ENCODE results near the gene TM2D3.

TM2D3 gene

DNA sequence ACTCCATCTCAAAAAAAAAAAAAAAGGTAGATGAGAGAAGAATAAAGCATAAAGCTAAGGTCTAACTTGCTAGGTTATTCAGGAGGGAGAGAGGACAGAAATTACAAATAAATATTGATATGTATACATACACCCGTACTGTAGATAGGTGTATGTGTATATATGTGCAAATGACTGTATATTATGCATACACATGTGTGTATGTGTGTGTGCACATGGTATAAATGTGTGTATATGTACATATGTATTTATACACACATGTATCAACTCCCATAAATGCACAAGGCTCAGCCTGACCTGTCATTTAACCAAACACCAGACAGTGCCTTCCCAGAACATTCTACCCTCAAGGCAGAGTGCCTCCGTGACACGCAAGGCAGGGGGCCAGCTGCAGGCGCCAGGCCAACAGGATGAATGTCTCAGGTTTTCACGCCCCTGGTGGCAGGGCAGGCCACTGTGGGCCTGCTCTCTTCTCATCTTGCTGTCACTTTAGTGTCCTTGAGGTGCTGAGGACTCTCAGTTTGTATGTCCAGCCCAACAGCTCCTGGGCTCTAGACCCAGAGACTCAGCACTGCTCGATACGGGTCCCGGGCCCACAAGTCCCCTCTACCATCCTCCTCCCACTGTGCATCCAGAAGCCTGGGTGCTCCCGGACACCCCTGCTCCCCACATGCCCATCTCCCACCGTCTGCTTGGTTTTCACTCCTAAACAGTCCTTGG lies 40.4 kb downstream of the TM2D3 start:
- Mint-ChIP-seq H3K4me3 (no peak overlapping the region), H3K27ac (no peak overlapping the region), H3K4me1 (ENCODE audit: low read depth) (no peaks in the 10 kb centered on the region)

DNA sequence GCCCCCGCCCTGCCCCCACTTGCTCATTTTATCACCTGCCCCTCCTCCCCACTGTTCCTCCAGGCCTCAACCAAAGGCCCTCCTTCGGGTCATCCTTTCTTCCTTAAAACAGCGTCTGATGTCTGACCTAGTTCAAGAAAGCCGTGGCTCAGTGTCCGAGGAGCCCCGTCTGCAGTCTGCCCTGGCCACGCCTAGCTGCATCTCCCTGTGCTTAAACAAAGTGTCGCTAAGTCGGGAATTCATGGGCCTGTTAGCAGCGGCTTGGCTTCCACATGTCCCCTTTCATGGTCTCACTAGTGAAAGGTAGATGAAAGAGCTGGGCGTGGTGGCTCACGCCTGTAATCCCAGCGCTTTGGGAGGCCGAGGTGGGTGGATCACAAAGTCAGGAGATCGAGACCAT lies 41.2 kb downstream of the TM2D3 start:
- Mint-ChIP-seq H3K36me3 (ENCODE audit: low read depth) (no peaks in the 10 kb centered on the region), H3K4me1 (ENCODE audit: low read depth) (no peaks in the 10 kb centered on the region), H3K4me3 (no peak overlapping the region), H3K27me3 (ENCODE audit: low read depth) (no peaks in the 10 kb centered on the region), H3K27ac (no peak overlapping the region), H3K9me3 (no peaks in the 10 kb centered on the region)

More for the DNA sequence above, 40.4 kb downstream of the TM2D3 start:
- no peaks in the 10 kb centered on the region for H3K27me3 Mint-ChIP-seq (ENCODE audit: low read depth)
- no peaks in the 10 kb centered on the region for H3K36me3 Mint-ChIP-seq (ENCODE audit: low read depth)
- no peaks in the 10 kb centered on the region for H3K9me3 Mint-ChIP-seq

DNA sequence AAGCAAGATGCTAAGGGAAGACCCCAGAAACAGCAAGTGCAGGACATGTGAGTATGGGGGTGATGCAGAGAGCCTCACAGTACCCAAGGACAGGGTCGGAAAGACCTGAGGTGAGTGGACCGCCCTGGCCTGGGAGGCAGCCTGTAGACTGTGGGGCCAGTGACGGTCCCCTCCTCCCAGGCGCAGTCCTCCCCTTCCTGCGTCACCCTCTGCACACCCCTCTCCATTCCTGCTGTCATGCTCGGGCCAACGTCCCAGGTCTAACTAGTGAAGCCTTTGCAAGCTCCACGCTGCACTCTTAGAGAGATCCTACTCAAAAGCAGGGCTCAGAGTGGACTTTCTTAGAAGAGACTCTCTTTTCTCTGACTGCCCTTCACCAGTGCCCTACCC lies 41.6 kb downstream of the TM2D3 start:
- H3K27me3 Mint-ChIP-seq (ENCODE audit: low read depth): no peaks in the 10 kb centered on the region
- no peak overlapping the region for H3K4me3 Mint-ChIP-seq
- no peak overlapping the region for H3K27ac Mint-ChIP-seq
- H3K9me3 Mint-ChIP-seq: no peaks in the 10 kb centered on the region
- no peaks in the 10 kb centered on the region for H3K4me1 Mint-ChIP-seq (ENCODE audit: low read depth)
- no peaks in the 10 kb centered on the region for H3K36me3 Mint-ChIP-seq (ENCODE audit: low read depth)

DNA sequence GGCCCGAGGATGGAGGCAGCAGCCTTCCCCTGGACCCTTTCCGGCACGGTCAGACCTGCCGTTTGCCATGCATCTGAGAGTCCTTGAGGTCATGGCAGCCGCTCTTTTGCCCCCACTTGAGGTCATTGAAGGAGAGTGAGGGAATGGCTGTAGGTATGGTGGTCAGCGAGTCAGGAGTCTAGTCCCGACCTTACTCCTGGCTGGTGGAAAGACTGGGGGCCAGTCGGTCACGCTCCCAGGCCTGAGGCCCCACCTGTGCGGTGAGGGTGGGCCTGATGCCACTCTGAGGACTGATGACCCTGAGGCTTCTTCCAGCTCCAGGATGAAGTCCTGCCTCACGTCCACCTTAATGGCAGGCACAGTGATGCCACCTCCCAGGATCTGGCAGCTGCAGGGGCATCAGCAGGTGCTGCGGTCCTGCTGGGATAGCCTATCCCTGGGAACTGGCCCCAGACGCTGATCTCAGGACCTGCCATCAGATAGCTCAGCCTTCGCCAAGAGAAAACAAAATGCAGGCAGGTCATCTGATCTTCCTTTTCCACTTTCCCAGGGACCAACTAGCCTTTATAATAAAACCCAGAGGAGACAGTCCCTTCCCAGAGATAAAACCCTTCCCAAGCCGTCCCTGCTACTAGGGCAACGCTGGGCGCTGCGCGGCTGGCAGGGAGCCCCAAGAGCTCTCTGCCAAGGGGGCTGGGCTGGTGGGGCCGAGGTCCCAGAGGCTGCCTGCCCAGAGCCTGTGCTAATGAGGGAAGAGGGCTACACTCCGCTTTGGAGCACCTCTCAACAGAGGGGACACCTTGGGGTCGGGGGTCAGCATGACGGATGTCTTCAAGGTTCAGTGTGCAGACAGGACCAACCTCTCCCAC lies 42.2 kb downstream of the TM2D3 start:
- H3K36me3 Mint-ChIP-seq (ENCODE audit: low read depth): no peaks in the 10 kb centered on the region
- no peaks in the 10 kb centered on the region for H3K4me1 Mint-ChIP-seq (ENCODE audit: low read depth)
- no peak overlapping the region for H3K4me3 Mint-ChIP-seq
- no peak overlapping the region for H3K27ac Mint-ChIP-seq
- H3K27me3 Mint-ChIP-seq (ENCODE audit: low read depth): no peaks in the 10 kb centered on the region
- H3K9me3 Mint-ChIP-seq: no peaks in the 10 kb centered on the region

DNA sequence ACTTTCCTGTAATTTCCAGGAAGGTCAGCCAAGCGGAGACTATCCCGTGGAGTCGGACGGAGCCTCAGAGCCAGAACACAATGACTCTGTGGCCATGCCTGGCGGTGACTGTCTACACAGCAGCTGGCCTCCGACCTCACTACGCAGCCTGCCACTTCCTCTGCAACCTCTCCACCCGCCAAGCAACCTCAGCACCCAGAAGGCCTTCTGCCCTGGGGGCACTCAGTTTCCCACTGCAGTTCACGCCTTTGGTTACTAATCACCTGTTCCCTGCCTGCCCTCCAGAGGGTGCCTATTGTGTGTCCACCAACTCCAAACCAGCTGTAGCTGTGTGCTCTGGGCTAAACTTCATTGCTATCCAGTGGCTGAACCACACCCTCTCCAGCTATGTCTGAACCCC lies 44.0 kb downstream of the TM2D3 start:
- H3K9me3 Mint-ChIP-seq: no peaks in the 10 kb centered on the region
- no peak overlapping the region for H3K4me3 Mint-ChIP-seq
- H3K36me3 Mint-ChIP-seq (ENCODE audit: low read depth): no peaks in the 10 kb centered on the region
- no peak overlapping the region for H3K27ac Mint-ChIP-seq
- no peaks in the 10 kb centered on the region for H3K4me1 Mint-ChIP-seq (ENCODE audit: low read depth)
- peaks cover 5% of the 10 kb centered on the region for H3K27me3 Mint-ChIP-seq (ENCODE audit: low read depth)

DNA sequence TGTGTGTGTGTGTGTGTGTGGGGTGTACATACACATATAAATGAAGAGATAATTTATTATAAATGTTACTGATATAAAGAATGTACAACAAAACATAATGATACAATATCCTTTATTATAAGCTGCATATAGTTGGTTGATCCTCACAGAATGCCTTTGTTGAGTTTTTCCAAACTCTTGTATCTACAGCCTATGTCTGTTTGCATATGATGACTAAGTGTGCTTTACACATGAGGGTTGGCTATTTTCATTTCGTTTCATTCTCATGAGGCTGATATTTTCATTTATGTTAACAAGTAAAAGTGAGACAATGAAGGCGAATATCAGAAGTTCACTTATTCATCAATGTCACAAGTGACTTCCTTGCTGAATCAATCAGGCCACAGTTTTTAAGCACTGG lies 45.1 kb downstream of the TM2D3 start:
- Mint-ChIP-seq H3K4me1 (ENCODE audit: low read depth) (no peaks in the 10 kb centered on the region), H3K4me3 (no peak overlapping the region), H3K27me3 (ENCODE audit: low read depth) (peaks cover 5% of the 10 kb centered on the region), H3K27ac (no peak overlapping the region), H3K9me3 (no peaks in the 10 kb centered on the region), H3K36me3 (ENCODE audit: low read depth) (no peaks in the 10 kb centered on the region)

DNA sequence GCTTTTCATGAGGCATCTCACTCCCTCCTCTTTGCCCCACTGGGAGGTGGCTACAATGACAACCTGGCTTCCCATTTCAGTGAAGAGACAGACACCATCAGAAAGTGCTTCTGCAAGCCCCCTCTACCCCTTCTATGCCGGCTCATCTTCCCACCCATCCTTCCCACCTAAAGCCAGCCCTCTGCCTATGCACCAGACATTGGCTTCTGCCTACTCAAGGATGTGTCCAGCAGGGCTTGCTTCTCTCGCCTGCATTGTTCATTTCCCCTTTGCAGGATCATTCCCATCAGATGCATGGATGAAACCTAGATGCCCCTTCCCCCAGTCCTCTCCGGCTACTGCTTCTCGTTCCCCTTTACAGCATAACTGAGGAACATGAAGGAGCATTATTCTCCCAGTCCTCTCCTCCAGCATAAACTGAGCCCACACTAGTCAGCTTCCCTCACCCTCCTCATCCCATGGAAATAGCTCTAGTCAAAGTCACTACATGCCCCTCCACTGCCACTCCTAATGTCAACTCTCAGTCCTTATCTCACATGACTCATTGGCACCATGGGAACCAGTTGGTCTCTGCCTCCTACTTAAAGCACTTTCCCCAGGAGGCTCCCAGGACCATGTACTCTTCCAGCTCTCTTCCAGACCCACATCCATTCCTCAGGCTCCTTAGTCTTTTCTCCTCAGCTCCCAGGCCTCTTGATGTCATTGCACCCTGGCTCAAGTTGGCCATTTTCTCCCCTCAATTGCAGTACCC lies 47.9 kb downstream of the TM2D3 start:
- Mint-ChIP-seq H3K9me3 (no peaks in the 10 kb centered on the region), H3K4me3 (no peak overlapping the region), H3K36me3 (ENCODE audit: low read depth) (no peaks in the 10 kb centered on the region), H3K4me1 (ENCODE audit: low read depth) (no peaks in the 10 kb centered on the region), H3K27ac (no peak overlapping the region), H3K27me3 (ENCODE audit: low read depth) (peaks cover 12% of the 10 kb centered on the region)

DNA sequence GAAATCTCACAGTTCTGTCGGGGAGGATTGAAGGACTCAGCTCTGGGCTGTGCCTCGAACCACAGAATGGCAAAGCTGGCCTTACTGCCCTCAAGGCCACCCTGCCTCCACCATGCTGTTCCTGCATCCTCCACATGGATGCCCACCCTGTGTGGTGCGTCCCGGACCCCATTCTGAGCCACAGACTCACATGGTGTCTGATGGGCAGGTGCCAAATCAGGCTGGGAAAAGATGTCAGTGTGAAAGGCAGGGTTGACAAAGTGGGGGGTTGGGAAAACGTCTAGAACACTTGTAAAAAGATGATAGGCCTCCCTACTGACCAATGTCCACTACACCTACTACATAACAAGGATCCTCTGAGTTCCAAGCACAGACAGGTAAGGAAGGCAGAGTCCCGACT lies 49.4 kb downstream of the TM2D3 start:
- Mint-ChIP-seq H3K4me3 (no peak overlapping the region), H3K27me3 (ENCODE audit: low read depth) (peaks cover 12% of the 10 kb centered on the region), H3K9me3 (no peaks in the 10 kb centered on the region), H3K27ac (no peak overlapping the region), H3K4me1 (ENCODE audit: low read depth) (no peaks in the 10 kb centered on the region), H3K36me3 (ENCODE audit: low read depth) (no peaks in the 10 kb centered on the region)

DNA sequence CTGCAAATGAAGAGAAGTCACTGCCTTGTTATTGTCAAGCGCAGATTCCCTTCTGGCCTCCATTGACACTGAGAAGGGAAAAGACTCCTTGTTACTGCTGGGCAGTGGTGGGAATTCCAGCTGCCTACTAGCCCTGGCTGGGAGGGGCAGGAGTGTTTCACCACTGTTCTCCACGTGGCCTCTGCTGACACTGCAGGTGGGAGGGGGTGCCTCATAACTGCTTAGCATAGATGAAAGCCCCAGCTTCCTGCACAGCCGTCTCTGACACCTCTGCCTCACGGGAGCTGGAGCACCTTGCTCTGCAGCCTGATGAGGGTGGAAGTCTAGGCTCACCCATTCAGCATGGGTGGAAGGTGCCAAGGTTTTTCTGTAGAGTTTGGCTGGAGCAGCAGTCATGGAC lies 52.1 kb downstream of the TM2D3 start:
- no peak overlapping the region for H3K27ac Mint-ChIP-seq
- H3K27me3 Mint-ChIP-seq (ENCODE audit: low read depth): peaks cover 29% of the 10 kb centered on the region
- H3K36me3 Mint-ChIP-seq (ENCODE audit: low read depth): no peaks in the 10 kb centered on the region
- H3K9me3 Mint-ChIP-seq: peaks cover 12% of the 10 kb centered on the region
- H3K4me3 Mint-ChIP-seq: no peak overlapping the region
- H3K4me1 Mint-ChIP-seq (ENCODE audit: low read depth): no peaks in the 10 kb centered on the region

DNA sequence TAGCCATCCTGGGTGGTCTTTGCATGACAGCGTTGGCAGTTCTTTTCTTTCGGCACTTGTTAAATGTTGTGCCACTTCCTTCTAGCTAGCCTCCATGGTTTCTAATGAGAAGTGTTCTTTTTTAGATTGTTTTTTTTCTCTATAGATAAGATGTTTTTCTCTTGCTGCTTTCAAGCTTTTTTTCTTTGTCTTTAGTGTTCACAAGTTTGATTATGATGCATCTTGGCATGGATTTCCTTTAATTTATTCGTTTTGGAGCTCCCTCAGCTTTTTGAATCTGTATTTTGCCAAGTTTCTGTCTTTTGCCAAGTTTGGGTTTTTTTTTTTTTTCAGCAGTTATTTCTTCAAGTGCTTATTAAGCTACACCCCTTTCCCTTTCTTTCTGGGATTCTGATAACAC lies 53.1 kb downstream of the TM2D3 start:
- Mint-ChIP-seq H3K9me3 (peaks cover 17% of the 10 kb centered on the region), H3K27ac (no peak overlapping the region), H3K27me3 (ENCODE audit: low read depth) (peaks cover 31% of the 10 kb centered on the region), H3K4me1 (ENCODE audit: low read depth) (no peaks in the 10 kb centered on the region), H3K4me3 (no peak overlapping the region), H3K36me3 (ENCODE audit: low read depth) (no peaks in the 10 kb centered on the region)

DNA sequence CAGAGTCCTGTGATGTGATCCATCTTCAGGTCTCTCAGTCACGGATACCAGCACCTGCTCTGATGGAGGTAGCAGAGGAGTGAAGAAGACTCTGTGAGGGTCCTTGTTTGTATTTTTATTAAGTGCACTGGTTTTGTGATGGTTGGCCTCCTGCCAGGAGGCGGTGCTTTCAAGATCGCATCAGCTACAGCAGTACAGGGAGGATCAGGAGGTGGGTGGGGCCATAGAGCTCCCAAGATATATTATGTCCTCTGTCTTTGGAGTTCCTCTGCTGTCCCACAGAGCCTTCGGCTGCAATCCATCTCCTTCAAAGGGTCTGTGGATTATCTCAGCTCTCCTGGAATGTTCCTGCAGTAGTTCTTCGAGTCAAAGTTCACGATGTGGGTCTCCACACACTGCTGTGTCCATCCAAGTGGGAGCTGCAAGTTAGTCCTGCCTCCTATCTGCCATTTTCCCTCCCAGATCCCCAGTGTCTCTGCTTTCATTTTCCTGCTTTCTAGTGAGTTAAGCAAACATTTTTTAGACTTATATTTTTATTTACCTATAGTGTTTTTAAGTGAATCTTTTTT lies 54.7 kb downstream of the TM2D3 start:
- H3K4me1 Mint-ChIP-seq (ENCODE audit: low read depth): no peaks in the 10 kb centered on the region
- H3K36me3 Mint-ChIP-seq (ENCODE audit: low read depth): no peaks in the 10 kb centered on the region
- H3K27ac Mint-ChIP-seq: no peak overlapping the region
- peaks cover 18% of the 10 kb centered on the region for H3K9me3 Mint-ChIP-seq
- H3K4me3 Mint-ChIP-seq: no peak overlapping the region
- peaks cover 33% of the 10 kb centered on the region for H3K27me3 Mint-ChIP-seq (ENCODE audit: low read depth)

DNA sequence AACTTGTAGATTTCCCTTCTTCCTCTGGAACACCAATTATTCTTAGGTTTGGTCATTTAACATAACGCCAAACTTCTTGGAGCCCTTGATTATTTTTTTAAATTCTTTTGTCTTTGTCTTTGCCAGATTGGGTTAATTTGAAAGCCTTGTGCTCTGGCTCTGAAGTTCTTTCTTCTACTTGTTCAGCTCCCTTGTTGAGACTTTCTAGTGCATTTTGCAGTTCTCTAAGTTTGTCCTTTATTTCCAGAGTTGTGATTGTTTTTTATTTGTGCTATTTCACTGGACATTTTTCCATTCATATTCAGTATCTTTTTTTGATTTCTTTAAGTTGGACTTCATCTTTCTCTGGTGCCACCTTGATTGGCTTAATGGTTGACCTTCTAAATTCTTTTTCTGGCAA lies 55.5 kb downstream of the TM2D3 start:
- Mint-ChIP-seq H3K4me1 (ENCODE audit: low read depth) (no peaks in the 10 kb centered on the region), H3K36me3 (ENCODE audit: low read depth) (no peaks in the 10 kb centered on the region), H3K9me3 (peaks cover 18% of the 10 kb centered on the region), H3K4me3 (no peak overlapping the region), H3K27me3 (ENCODE audit: low read depth) (peaks cover 33% of the 10 kb centered on the region), H3K27ac (no peak overlapping the region)
